ENCODE data around the gene PRR5.

The PRR5 gene

DNA sequence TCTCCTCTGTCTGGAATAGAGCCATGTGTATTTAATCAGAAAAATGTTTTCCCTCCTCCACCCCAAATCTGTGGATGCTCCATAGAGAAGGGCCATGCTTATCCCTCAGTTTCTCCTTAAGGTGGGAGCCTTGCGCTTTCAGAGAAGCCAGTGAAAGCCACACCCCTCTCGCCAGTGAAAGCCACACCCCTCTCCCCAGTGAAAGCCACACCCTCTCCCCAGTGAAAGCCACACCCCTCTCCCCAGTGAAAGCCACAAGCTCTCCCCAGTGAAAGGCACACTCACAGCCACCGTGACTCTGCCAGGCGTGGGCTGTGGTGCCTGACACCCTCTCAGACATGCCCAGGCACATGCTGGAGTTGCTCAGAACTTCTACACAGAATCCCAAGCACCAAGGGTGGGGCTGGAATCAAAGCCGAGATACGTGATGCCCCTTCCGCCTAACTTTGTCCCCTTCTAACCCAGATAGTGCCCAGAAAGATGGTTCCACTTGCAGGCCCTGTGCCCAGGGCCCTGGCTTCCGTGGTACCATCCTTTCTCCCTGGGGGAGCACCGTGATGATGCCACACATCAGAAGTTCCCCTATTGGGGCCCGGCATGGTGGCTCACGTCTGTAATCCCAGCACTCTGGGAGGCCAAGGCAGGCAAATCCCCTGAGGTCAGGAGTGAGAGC, 16.5 kb upstream of the PRR5 start:
- Histone ChIP-seq H3K27ac (ENCODE audit: low read depth, low read length) (no peak overlapping the region), H3K79me2 (ENCODE audit: control insufficient read depth, low read length) (no peaks in the 10 kb centered on the region), H3F3A (ENCODE audit: control insufficient read depth, insufficient read depth) (no peaks in the 10 kb centered on the region), H3K4me3 (ENCODE audit: low read length) (peak overlapping the region; percentile 29), H3K27me3 (ENCODE audit: control insufficient read depth, low read length) (no peaks in the 10 kb centered on the region), H3K4me1 (ENCODE audit: control insufficient read depth, low read length) (peaks cover 13% of the 10 kb centered on the region), H3K9me3 (ENCODE audit: control insufficient read depth, insufficient read depth, low read length) (no peaks in the 10 kb centered on the region), H3K4me2 (ENCODE audit: low read length) (peak overlapping the region; percentile 60), H3K9me2 (replicated peaks; ENCODE audit: control insufficient read depth, low read length) (no peaks in the 10 kb centered on the region), H3K36me3 (ENCODE audit: control insufficient read depth, low read length) (no peaks in the 10 kb centered on the region), H4K20me1 (ENCODE audit: control insufficient read depth, insufficient read depth, low read depth, low read length) (no peaks in the 10 kb centered on the region)
- TF ChIP-seq EZH2phosphoT487 (IDR thresholded peaks at IDR 0.05; ENCODE audit: borderline replicate concordance, low read length): no peak
- TF ChIP-seq, protein P1, sequence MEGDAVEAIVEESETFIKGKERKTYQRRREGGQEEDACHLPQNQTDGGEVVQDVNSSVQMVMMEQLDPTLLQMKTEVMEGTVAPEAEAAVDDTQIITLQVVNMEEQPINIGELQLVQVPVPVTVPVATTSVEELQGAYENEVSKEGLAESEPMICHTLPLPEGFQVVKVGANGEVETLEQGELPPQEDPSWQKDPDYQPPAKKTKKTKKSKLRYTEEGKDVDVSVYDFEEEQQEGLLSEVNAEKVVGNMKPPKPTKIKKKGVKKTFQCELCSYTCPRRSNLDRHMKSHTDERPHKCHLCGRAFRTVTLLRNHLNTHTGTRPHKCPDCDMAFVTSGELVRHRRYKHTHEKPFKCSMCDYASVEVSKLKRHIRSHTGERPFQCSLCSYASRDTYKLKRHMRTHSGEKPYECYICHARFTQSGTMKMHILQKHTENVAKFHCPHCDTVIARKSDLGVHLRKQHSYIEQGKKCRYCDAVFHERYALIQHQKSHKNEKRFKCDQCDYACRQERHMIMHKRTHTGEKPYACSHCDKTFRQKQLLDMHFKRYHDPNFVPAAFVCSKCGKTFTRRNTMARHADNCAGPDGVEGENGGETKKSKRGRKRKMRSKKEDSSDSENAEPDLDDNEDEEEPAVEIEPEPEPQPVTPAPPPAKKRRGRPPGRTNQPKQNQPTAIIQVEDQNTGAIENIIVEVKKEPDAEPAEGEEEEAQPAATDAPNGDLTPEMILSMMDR (IDR thresholded peaks at IDR 0.05; ENCODE audit: low read depth, low read length, poor library complexity, severe bottlenecking): no peak

DNA sequence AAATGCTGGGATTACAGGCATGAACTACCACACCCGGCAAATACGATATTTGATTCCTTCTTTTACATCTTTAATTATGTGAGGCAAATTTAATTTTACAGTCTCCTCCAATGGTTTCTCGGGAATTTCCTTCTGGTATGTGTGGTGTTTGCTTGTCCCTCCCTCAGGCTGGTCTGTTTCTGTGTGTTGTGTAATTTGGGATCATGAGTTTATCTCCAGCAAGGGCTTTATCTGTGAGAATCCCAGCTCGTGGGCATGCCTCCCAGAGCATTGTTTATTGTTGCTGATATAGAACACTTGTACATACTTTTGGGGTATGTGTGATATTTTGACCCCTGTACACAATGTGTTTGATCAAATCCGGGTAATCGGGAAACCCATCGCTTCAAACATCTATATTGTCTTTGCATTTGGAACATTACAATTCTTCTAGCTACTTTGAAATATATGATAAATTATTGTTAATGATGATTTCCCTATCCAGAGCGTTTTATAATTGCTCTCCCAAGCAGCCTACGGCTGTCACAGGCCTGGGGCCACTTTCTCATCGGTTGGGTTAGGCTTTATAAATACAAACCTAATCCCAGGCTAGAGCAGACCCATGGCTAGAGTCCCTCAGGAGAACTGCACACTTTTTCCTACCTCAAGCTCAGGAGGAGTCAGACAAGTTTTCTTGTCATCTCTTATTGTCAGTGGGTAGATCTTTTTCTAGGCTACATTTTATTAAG, 15.0 kb upstream of the PRR5 start:
- no peak overlapping the region for H3K4me3 ChIP-seq (ENCODE audit: low read length)
- no peaks in the 10 kb centered on the region for H3K27me3 ChIP-seq (ENCODE audit: control insufficient read depth, low read length)
- H3F3A ChIP-seq (ENCODE audit: control insufficient read depth, insufficient read depth): no peaks in the 10 kb centered on the region
- no peaks in the 10 kb centered on the region for H3K9me3 ChIP-seq (ENCODE audit: control insufficient read depth, insufficient read depth, low read length)
- no peaks in the 10 kb centered on the region for H4K20me1 ChIP-seq (ENCODE audit: control insufficient read depth, insufficient read depth, low read depth, low read length)
- TF ChIP-seq, protein P1 (IDR thresholded peaks at IDR 0.05; ENCODE audit: low read depth, low read length, poor library complexity, severe bottlenecking): no peak
- TF ChIP-seq EZH2phosphoT487 (IDR thresholded peaks at IDR 0.05; ENCODE audit: borderline replicate concordance, low read length): no peak
- H3K4me2 ChIP-seq (ENCODE audit: low read length): no peak overlapping the region
- no peaks in the 10 kb centered on the region for H3K9me2 ChIP-seq (replicated peaks; ENCODE audit: control insufficient read depth, low read length)
- H3K79me2 ChIP-seq (ENCODE audit: control insufficient read depth, low read length): no peaks in the 10 kb centered on the region
- no peaks in the 10 kb centered on the region for H3K36me3 ChIP-seq (ENCODE audit: control insufficient read depth, low read length)
- peaks cover 13% of the 10 kb centered on the region for H3K4me1 ChIP-seq (ENCODE audit: control insufficient read depth, low read length)
- H3K27ac ChIP-seq (ENCODE audit: low read depth, low read length): no peak overlapping the region

- H3K36me3 ChIP-seq (ENCODE audit: control insufficient read depth, low read length): no peaks in the 10 kb centered on the region
- peaks cover 13% of the 10 kb centered on the region for H3K4me1 ChIP-seq (ENCODE audit: control insufficient read depth, low read length)
- H3K79me2 ChIP-seq (ENCODE audit: control insufficient read depth, low read length): no peaks in the 10 kb centered on the region
- TF ChIP-seq, protein P1 (IDR thresholded peaks at IDR 0.05; ENCODE audit: low read depth, low read length, poor library complexity, severe bottlenecking): no peak
- TF ChIP-seq EZH2phosphoT487 (IDR thresholded peaks at IDR 0.05; ENCODE audit: borderline replicate concordance, low read length): no peak
- no peak overlapping the region for H3K4me2 ChIP-seq (ENCODE audit: low read length)
- no peak overlapping the region for H3K27ac ChIP-seq (ENCODE audit: low read depth, low read length)
- no peaks in the 10 kb centered on the region for H4K20me1 ChIP-seq (ENCODE audit: control insufficient read depth, insufficient read depth, low read depth, low read length)
- H3F3A ChIP-seq (ENCODE audit: control insufficient read depth, insufficient read depth): no peaks in the 10 kb centered on the region
- no peaks in the 10 kb centered on the region for H3K9me2 ChIP-seq (replicated peaks; ENCODE audit: control insufficient read depth, low read length)
- no peak overlapping the region for H3K4me3 ChIP-seq (ENCODE audit: low read length)
- H3K9me3 ChIP-seq (ENCODE audit: control insufficient read depth, insufficient read depth, low read length): no peaks in the 10 kb centered on the region
- H3K27me3 ChIP-seq (ENCODE audit: control insufficient read depth, low read length): no peaks in the 10 kb centered on the region
These were observed 12.8 kb upstream of the PRR5 start for GRCh38 chr22:44689173-44689572.

All from DOHH2 (cell line).